ENCODE measurements around the gene HOXA1.

DNA sequence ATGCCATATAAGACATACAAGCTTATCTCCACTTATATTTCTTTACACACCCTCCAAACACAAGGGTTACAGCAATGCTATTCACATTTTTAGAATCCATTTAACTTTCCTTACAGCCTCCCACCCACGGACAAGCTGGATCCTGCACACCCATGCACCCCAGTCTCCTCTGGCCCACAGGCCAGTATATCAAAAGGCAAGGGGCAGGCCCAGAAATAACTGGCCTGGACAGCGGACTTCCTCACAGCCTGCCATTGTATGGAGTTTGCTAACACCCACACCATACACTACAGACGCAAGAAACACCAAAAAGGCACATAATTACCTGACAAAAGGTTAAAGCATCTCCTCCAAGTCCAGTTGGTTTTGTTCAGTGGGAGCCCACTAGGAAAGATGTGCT is 22.8 kb upstream of the HOXA1 start:
- TF ChIP-seq, protein P1, sequence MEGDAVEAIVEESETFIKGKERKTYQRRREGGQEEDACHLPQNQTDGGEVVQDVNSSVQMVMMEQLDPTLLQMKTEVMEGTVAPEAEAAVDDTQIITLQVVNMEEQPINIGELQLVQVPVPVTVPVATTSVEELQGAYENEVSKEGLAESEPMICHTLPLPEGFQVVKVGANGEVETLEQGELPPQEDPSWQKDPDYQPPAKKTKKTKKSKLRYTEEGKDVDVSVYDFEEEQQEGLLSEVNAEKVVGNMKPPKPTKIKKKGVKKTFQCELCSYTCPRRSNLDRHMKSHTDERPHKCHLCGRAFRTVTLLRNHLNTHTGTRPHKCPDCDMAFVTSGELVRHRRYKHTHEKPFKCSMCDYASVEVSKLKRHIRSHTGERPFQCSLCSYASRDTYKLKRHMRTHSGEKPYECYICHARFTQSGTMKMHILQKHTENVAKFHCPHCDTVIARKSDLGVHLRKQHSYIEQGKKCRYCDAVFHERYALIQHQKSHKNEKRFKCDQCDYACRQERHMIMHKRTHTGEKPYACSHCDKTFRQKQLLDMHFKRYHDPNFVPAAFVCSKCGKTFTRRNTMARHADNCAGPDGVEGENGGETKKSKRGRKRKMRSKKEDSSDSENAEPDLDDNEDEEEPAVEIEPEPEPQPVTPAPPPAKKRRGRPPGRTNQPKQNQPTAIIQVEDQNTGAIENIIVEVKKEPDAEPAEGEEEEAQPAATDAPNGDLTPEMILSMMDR (conservative IDR thresholded peaks at IDR 0.05 in 1 of 2, IDR thresholded peaks at IDR 0.05 in 1 of 2; ENCODE audit: extremely low read depth in 1 of 2, insufficient read depth in 1 of 2, low read depth in 1 of 2, low read length in 2 of 2): no peak
- no peak for TF ChIP-seq EZH2 (IDR thresholded peaks at IDR 0.05; ENCODE audit: borderline replicate concordance, low read length)

Measured in mammary epithelial cell (primary cell).